SK-N-SH treated with all-trans-retinoic acid at 6 μM for 48 hours (cell line): ENCODE results near the gene SLC49A3.

Source experiments
- ATAC-seq: fragments of 200-7000 bp; cut with Tn5 transposase; 3 replicates; pipeline ENCODE4 v1.9.1; 2020; ENCODE audit warnings: mild to moderate bottlenecking, moderate library complexity
- ARNTL ChIP-seq: fragments of 450-650 bp; formaldehyde crosslinking; IDR thresholded peaks from 2 replicates; pipeline ENCODE4 v1.5.0; 2020; ENCODE audit warnings: low read depth, mild to moderate bottlenecking, moderate library complexity, borderline replicate concordance
- CSDC2 ChIP-seq: fragments of 250-450 bp; sonication (Bioruptor Pico); IDR thresholded peaks from 2 replicates; pipeline ENCODE4 v1.5.0; 2020; ENCODE audit warnings: mild to moderate bottlenecking, moderate library complexity
- ESRRG ChIP-seq: fragments of 250-450 bp; sonication (Bioruptor Pico); IDR thresholded peaks from 2 replicates; pipeline ENCODE4 v1.6.1; 2021; ENCODE audit warnings: mild to moderate bottlenecking
- GLIS3 ChIP-seq: fragments of 250-450 bp; sonication (Bioruptor Pico); IDR thresholded peaks from 2 replicates; pipeline ENCODE4 v1.5.0; 2020; ENCODE audit warnings: mild to moderate bottlenecking, moderate library complexity
- ISL1 ChIP-seq: fragments of 250-450 bp; sonication (Bioruptor Pico); IDR thresholded peaks from 2 replicates; pipeline ENCODE4 v2.1.2; 2022; ENCODE audit warnings: mild to moderate bottlenecking, moderate library complexity
- OSR1 ChIP-seq: fragments of 250-450 bp; sonication (Bioruptor Pico); IDR thresholded peaks from 2 replicates; pipeline ENCODE4 v1.8.0; 2022; ENCODE audit warnings: moderate library complexity, mild to moderate bottlenecking, inconsistent platforms
- PATZ1 ChIP-seq: fragments of 250-450 bp; sonication (Bioruptor Pico); IDR thresholded peaks from 2 replicates; pipeline ENCODE4 v1.8.0; 2020; ENCODE audit warnings: mild to moderate bottlenecking, moderate library complexity, borderline replicate concordance
- PPARA ChIP-seq: fragments of 250-450 bp; sonication (Bioruptor Pico); IDR thresholded peaks from 2 replicates; pipeline ENCODE4 v1.5.0; 2020; ENCODE audit warnings: mild to moderate bottlenecking, borderline replicate concordance
- RARB ChIP-seq: fragments of 250-450 bp; sonication (Bioruptor Pico); IDR thresholded peaks from 2 replicates; pipeline ENCODE4 v1.8.0; 2021; ENCODE audit warnings: mild to moderate bottlenecking, moderate library complexity
- SNAI2 ChIP-seq: fragments of 250-450 bp; sonication (Bioruptor Pico); IDR thresholded peaks from 2 replicates; pipeline ENCODE4 v1.5.0; 2020; ENCODE audit warnings: mild to moderate bottlenecking, moderate library complexity
- TCF4 ChIP-seq: fragments of 250-450 bp; sonication (Bioruptor Pico); IDR thresholded peaks from 2 replicates; pipeline ENCODE4 v1.8.0; 2021; ENCODE audit warnings: mild to moderate bottlenecking, moderate library complexity, borderline replicate concordance
- TOX ChIP-seq: fragments of 250-450 bp; sonication (Bioruptor Pico); IDR thresholded peaks from 2 replicates; pipeline ENCODE4 v1.8.0; 2021; ENCODE audit warnings: mild to moderate bottlenecking, moderate library complexity, borderline replicate concordance
- ZC3H10 ChIP-seq: fragments of 250-450 bp; sonication (Bioruptor Pico); IDR thresholded peaks from 2 replicates; pipeline ENCODE4 v1.5.1; 2021; ENCODE audit warnings: mild to moderate bottlenecking, moderate library complexity
- ZFP3 ChIP-seq: fragments of 250-450 bp; sonication (Bioruptor Pico); IDR thresholded peaks from 2 replicates; pipeline ENCODE4 v1.5.0; 2020; ENCODE audit warnings: mild to moderate bottlenecking, moderate library complexity
- ZFP30 ChIP-seq: fragments of 450-650 bp; formaldehyde crosslinking; IDR thresholded peaks from 2 replicates; pipeline ENCODE4 v1.5.0; 2022; ENCODE audit warnings: mild to moderate bottlenecking, moderate library complexity
- ZNF565 ChIP-seq: fragments of 450-650 bp; formaldehyde crosslinking; conservative IDR thresholded peaks from 2 replicates; pipeline ENCODE4 v1.5.0; 2020; ENCODE audit warnings: low read depth, mild to moderate bottlenecking, moderate library complexity
- ZNF70 ChIP-seq: fragments of 450-650 bp; formaldehyde crosslinking; IDR thresholded peaks from 2 replicates; pipeline ENCODE4 v1.5.0; 2020; ENCODE audit warnings: mild to moderate bottlenecking, moderate library complexity
- ZNF8 ChIP-seq: fragments of 450-650 bp; formaldehyde crosslinking; IDR thresholded peaks from 2 replicates; pipeline ENCODE4 v1.5.0; 2020; ENCODE audit warnings: mild to moderate bottlenecking, moderate library complexity
- TF ChIP-seq, protein P1 (sequence below): fragments of 250-450 bp; sonication (Bioruptor Pico); IDR thresholded peaks from 2 replicates; pipeline ENCODE4 v1.5.1; 2020; ENCODE audit warnings: low read depth, mild to moderate bottlenecking, moderate library complexity
- TF ChIP-seq, protein P2 (sequence below): fragments of 250-450 bp; sonication (Bioruptor Pico); IDR thresholded peaks from 2 replicates; pipeline ENCODE4 v1.5.0; 2020; ENCODE audit warnings: mild to moderate bottlenecking, moderate library complexity
- TF ChIP-seq, protein P3 (sequence below): fragments of 250-450 bp; sonication (Bioruptor Pico); IDR thresholded peaks from 2 replicates; pipeline ENCODE4 v1.8.0; 2021; ENCODE audit warnings: low read depth, mild to moderate bottlenecking, moderate library complexity, borderline replicate concordance
- TF ChIP-seq, protein P4 (sequence below): fragments of 250-450 bp; sonication (Bioruptor Pico); IDR thresholded peaks from 2 replicates; pipeline ENCODE4 v1.5.1; 2021; ENCODE audit warnings: mild to moderate bottlenecking, moderate library complexity

SLC49A3 gene

DNA sequence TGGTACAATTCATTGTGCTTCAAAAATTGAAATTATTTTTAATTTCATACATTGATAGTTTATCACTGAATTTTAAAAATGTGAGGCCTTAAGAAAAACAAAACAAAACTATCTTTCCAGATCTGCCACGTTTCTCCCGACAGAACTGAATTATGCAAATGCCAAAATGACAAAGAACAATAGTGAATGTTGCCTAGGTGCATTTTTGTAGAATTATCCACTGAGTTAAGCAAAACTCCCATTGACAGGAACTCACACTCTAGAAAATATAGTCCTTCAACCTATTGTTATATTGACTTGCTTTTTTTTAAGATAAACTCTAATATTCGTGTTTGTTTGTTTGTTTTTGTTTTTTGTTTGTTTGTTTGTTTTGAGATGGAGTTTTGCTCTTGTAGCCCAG lies 23.1 kb upstream of the SLC49A3 start:
- no peak for TF ChIP-seq ZNF565 (CRISPR knock-in tag)
- TF ChIP-seq SNAI2 = no peak
- TF ChIP-seq, all 23 proteins: peak for 0
- ATAC-seq = no peak

- TF ChIP-seq ZFP3 (CRISPR knock-in tag) (no peak), ZFP30 (CRISPR knock-in tag) (no peak), ISL1 (CRISPR knock-in tag) (no peak), ZC3H10 (CRISPR knock-in tag) (no peak), OSR1 (no peak), ZNF8 (CRISPR knock-in tag) (no peak), RARB (CRISPR knock-in tag) (no peak)
- TF ChIP-seq, protein P1, sequence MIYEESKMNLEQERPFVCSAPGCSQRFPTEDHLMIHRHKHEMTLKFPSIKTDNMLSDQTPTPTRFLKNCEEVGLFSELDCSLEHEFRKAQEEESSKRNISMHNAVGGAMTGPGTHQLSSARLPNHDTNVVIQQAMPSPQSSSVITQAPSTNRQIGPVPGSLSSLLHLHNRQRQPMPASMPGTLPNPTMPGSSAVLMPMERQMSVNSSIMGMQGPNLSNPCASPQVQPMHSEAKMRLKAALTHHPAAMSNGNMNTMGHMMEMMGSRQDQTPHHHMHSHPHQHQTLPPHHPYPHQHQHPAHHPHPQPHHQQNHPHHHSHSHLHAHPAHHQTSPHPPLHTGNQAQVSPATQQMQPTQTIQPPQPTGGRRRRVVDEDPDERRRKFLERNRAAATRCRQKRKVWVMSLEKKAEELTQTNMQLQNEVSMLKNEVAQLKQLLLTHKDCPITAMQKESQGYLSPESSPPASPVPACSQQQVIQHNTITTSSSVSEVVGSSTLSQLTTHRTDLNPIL (CRISPR knock-in tag) = no peak
- TF ChIP-seq, all 23 proteins: peak for 0
- no peak for ATAC-seq
Observed at GRCh38 chr4:710916-711315, 22.0 kb upstream of the SLC49A3 start.

- no peak for TF ChIP-seq SNAI2
- TF ChIP-seq ZC3H10 (CRISPR knock-in tag) = no peak
- TF ChIP-seq ZNF70 (CRISPR knock-in tag) = no peak
- no peak for TF ChIP-seq OSR1
- no peak for ATAC-seq
Observed at GRCh38 chr4:710116-710515, 21.2 kb upstream of the SLC49A3 start.

- no peak for ATAC-seq
- TF ChIP-seq ZC3H10 (CRISPR knock-in tag) (no peak), ZFP30 (CRISPR knock-in tag) (no peak), ZNF8 (CRISPR knock-in tag) (no peak), ARNTL (CRISPR knock-in tag) (no peak), PPARA (CRISPR knock-in tag) (no peak), ZNF70 (CRISPR knock-in tag) (no peak), OSR1 (no peak)
Observed at GRCh38 chr4:709348-709747, 20.4 kb upstream of the SLC49A3 start.

DNA sequence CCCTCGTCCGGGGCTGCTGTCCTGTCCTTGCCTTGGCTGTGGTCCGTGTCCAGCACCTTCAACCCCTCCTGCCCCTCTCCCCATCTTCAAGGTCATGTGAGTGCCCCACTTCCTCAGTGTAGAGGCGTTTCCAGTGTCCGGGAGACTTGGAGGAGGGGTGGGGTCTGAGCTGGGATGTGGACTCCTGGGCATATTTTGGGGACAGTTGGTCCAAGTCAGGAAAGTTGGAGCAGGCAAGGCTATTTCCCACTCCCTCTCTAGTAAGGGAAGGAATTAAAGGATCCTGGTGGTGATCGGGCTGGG lies 19.6 kb upstream of the SLC49A3 start:
- ATAC-seq = no peak
- TF ChIP-seq TCF4 (CRISPR knock-in tag) (no peak), ESRRG (CRISPR knock-in tag) (no peak), ISL1 (CRISPR knock-in tag) (no peak), PPARA (CRISPR knock-in tag) (no peak), PATZ1 (no peak), ZNF70 (CRISPR knock-in tag) (no peak), ZNF565 (CRISPR knock-in tag) (no peak), ZC3H10 (CRISPR knock-in tag) (no peak), ARNTL (CRISPR knock-in tag) (no peak), TOX (CRISPR knock-in tag) (no peak), CSDC2 (CRISPR knock-in tag) (no peak), OSR1 (no peak), GLIS3 (CRISPR knock-in tag) (no peak), RARB (CRISPR knock-in tag) (no peak), ZFP3 (CRISPR knock-in tag) (no peak), SNAI2 (no peak)
- TF ChIP-seq, protein P2, sequence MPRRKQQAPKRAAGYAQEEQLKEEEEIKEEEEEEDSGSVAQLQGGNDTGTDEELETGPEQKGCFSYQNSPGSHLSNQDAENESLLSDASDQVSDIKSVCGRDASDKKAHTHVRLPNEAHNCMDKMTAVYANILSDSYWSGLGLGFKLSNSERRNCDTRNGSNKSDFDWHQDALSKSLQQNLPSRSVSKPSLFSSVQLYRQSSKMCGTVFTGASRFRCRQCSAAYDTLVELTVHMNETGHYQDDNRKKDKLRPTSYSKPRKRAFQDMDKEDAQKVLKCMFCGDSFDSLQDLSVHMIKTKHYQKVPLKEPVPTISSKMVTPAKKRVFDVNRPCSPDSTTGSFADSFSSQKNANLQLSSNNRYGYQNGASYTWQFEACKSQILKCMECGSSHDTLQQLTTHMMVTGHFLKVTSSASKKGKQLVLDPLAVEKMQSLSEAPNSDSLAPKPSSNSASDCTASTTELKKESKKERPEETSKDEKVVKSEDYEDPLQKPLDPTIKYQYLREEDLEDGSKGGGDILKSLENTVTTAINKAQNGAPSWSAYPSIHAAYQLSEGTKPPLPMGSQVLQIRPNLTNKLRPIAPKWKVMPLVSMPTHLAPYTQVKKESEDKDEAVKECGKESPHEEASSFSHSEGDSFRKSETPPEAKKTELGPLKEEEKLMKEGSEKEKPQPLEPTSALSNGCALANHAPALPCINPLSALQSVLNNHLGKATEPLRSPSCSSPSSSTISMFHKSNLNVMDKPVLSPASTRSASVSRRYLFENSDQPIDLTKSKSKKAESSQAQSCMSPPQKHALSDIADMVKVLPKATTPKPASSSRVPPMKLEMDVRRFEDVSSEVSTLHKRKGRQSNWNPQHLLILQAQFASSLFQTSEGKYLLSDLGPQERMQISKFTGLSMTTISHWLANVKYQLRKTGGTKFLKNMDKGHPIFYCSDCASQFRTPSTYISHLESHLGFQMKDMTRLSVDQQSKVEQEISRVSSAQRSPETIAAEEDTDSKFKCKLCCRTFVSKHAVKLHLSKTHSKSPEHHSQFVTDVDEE = no peak
- TF ChIP-seq, protein P3, sequence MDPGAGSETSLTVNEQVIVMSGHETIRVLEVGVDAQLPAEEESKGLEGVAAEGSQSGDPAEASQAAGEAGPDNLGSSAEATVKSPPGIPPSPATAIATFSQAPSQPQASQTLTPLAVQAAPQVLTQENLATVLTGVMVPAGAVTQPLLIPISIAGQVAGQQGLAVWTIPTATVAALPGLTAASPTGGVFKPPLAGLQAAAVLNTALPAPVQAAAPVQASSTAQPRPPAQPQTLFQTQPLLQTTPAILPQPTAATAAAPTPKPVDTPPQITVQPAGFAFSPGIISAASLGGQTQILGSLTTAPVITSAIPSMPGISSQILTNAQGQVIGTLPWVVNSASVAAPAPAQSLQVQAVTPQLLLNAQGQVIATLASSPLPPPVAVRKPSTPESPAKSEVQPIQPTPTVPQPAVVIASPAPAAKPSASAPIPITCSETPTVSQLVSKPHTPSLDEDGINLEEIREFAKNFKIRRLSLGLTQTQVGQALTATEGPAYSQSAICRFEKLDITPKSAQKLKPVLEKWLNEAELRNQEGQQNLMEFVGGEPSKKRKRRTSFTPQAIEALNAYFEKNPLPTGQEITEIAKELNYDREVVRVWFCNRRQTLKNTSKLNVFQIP (CRISPR knock-in tag) = no peak
- TF ChIP-seq, protein P4, sequence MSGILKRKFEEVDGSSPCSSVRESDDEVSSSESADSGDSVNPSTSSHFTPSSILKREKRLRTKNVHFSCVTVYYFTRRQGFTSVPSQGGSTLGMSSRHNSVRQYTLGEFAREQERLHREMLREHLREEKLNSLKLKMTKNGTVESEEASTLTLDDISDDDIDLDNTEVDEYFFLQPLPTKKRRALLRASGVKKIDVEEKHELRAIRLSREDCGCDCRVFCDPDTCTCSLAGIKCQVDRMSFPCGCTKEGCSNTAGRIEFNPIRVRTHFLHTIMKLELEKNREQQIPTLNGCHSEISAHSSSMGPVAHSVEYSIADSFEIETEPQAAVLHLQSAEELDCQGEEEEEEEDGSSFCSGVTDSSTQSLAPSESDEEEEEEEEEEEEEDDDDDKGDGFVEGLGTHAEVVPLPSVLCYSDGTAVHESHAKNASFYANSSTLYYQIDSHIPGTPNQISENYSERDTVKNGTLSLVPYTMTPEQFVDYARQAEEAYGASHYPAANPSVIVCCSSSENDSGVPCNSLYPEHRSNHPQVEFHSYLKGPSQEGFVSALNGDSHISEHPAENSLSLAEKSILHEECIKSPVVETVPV = no peak
- TF ChIP-seq, protein P1 (CRISPR knock-in tag) = no peak
